GM12892 (cell line): ENCODE data around the gene POLR2L.

Experiments
- DNase-seq: peaks from one replicate; pipeline ENCODE4 v3.0.0; 2011; ENCODE audit not compliant: insufficient read length
- FAIRE-seq: peaks from 2 replicates; lab custom pipeline; 2011; peaks lifted over from hg19 to GRCh38; lab: Jason Lieb, UNC
- POLR2A ChIP-seq: IDR thresholded peaks from 2 replicates; pipeline ENCODE4 v1.6.1; 2011; ENCODE audit warnings: low read depth, low read length, control low read depth
- POLR2AphosphoS5 ChIP-seq: IDR thresholded peaks from 2 replicates; pipeline ENCODE4 v1.6.1; 2011; ENCODE audit warnings: low read depth, low read length, control low read depth
- TAF1 ChIP-seq: IDR thresholded peaks from 2 replicates; pipeline ENCODE4 v1.6.1; 2011; ENCODE audit warnings: low read depth, mild to moderate bottlenecking, control low read depth, low read length, borderline replicate concordance

POLR2L gene

GRCh38 chr11:833114-833791, 9.1 kb downstream of the POLR2L start:
- peak; percentile 78 for FAIRE-seq
- no peak for DNase-seq
- TF ChIP-seq POLR2AphosphoS5: no peak
- no peak for TF ChIP-seq TAF1
- TF ChIP-seq POLR2A: no peak

- DNase-seq: peak; percentile 77
- TF ChIP-seq POLR2AphosphoS5 (no peak), POLR2A (no peak), TAF1 (no peak)
- peak; percentile 81 for FAIRE-seq
These were observed 9.7 kb downstream of the POLR2L start, which contains the start of gene CD151 for GRCh38 chr11:832529-833113. CD151 (plus strand) TSS chr11:832952; CDS start chr11:836070, 3,118 bp downstream.

- no peak for DNase-seq
- no peak for FAIRE-seq
- TF ChIP-seq TAF1 (no peak), POLR2AphosphoS5 (no peak), POLR2A (no peak)
These were observed 10.3 kb downstream of the POLR2L start for GRCh38 chr11:831961-832528.

DNA sequence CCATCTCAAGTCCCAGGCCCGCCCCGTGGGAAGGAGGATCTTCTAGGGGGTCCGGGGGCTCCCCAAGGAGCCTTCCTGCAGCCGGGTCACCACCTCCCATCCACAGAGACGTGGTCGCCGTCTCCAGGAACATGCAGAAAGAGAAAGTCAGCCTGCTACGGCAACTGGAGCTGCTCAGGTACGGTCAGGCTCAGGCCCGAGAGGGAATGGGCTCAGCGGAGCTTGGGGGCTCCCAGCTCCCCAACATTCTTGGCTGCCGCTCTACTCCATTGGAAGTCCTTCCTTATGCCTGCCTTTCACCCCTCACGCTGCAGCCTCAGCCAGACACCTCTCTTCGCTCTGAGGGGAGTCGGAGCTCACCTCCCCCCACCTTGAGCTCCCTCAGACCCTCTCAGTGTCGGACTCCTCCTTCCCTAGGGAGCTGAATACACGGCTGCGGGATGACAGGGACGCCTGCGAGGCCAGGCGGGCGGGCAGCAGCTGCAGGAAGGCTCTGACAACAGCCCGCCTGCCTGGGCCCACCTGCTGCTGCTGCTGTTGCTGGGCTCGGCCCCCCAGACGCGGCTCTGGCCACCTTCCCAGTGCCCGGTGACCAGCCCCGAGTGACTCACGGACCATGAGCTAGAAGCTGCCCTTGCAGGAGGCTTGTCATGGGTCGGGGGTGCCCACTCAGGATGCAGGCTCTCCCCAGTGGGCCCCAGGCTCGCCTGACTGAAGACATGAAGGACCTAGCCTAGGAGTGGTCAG, 11.0 kb downstream of the POLR2L start:
- TF ChIP-seq TAF1 (no peak), POLR2A (no peak), POLR2AphosphoS5 (no peak)
- FAIRE-seq (no peak), DNase-seq (no peak)

GRCh38 chr11:830295-831117, 11.8 kb downstream of the POLR2L start:
- DNase-seq (peak; percentile 80), FAIRE-seq (peak; percentile 95)
- TF ChIP-seq TAF1 (no peak), POLR2A (no peak), POLR2AphosphoS5 (no peak)

GRCh38 chr11:829847-830294, 12.5 kb downstream of the POLR2L start:
- TF ChIP-seq TAF1 (no peak), POLR2A (no peak), POLR2AphosphoS5 (no peak)
- no peak for FAIRE-seq
- DNase-seq: no peak

GRCh38 chr11:829176-829846, 13.0 kb downstream of the POLR2L start:
- DNase-seq (no peak), FAIRE-seq (no peak)
- TF ChIP-seq TAF1: no peak

GRCh38 chr11:828506-829175, 13.7 kb downstream of the POLR2L start:
- FAIRE-seq (no peak), DNase-seq (no peak)
- TF ChIP-seq TAF1 (no peak), POLR2AphosphoS5 (no peak), POLR2A (no peak)

DNA sequence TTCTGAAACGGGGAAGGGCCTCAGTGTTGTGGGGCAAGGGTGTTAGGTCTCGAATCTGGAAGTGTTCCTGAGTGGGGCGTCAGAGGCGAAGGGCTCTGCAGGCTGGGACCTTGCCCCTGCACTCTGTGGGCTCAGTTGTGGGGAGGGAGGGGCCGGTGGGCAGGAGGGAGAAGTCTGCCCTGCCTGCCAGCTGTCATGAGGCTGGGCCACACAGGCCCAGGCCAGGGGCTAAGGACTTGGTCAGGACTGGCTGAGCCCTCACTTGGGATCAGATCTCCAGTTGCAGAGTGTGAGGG, 14.5 kb downstream of the POLR2L start, which contains the start of gene CRACR2B:
CRACR2B (plus strand) TSS at position 23 of the 296 bp plus-strand sequence. CDS start 689 bp downstream, outside the sequence.
- no peak for TF ChIP-seq POLR2AphosphoS5
- no peak for TF ChIP-seq POLR2A
- no peak for TF ChIP-seq TAF1
- DNase-seq (no peak), FAIRE-seq (no peak)

GRCh38 chr11:827146-827896, 15.0 kb downstream of the POLR2L start:
- FAIRE-seq (peak; percentile 95), DNase-seq (peak; percentile 71)
- no peak for TF ChIP-seq POLR2A
- no peak for TF ChIP-seq POLR2AphosphoS5
- TF ChIP-seq TAF1: no peak
